Karpas-422 (cell line): ENCODE results near the gene ATN1. TPM values are rescaled to one million over a fixed set of nuclear protein-coding genes. Genes with fewer than 3 reads are reported as not detected.

Experiments
- DNase-seq: peaks from one replicate; pipeline ENCODE4 v3.0.0-alpha.2; 2015
- H2AFZ ChIP-seq: fragments of 200-600 bp; sonication (generic); 2 replicates; pipeline ENCODE4 v1.6.1; 2014; ENCODE audit warnings: antibody characterized with exemption, low read length, mixed read lengths
- H3K27ac ChIP-seq: fragments of 200-600 bp; sonication (generic); 2 replicates; pipeline ENCODE4 v1.5.1; 2014; ENCODE audit warnings: mild to moderate bottlenecking, low read length, moderate library complexity
- H3K27me3 ChIP-seq: fragments of 200-600 bp; sonication (generic); 2 replicates; pipeline ENCODE4 v1.6.1; 2014; ENCODE audit warnings: low read length, mixed read lengths
- H3K36me3 ChIP-seq: fragments of 200-600 bp; sonication (generic); 2 replicates; pipeline ENCODE4 v1.6.1; 2014; ENCODE audit warnings: low read length, mixed read lengths; ENCODE audit not compliant: insufficient read depth
- H3K4me1 ChIP-seq: fragments of 200-600 bp; sonication (generic); 2 replicates; pipeline ENCODE4 v1.6.1; 2014; ENCODE audit warnings: mild to moderate bottlenecking, low read length, mixed read lengths
- H3K4me2 ChIP-seq: fragments of 200-600 bp; sonication (generic); 2 replicates; pipeline ENCODE4 v1.6.1; 2014; ENCODE audit warnings: low read length, low read depth, mild to moderate bottlenecking; ENCODE audit not compliant: poor library complexity, severe bottlenecking
- H3K4me3 ChIP-seq: fragments of 200-600 bp; sonication (generic); 2 replicates; pipeline ENCODE4 v1.5.1; 2014; ENCODE audit warnings: mild to moderate bottlenecking, antibody characterized with exemption, low read length, mixed read lengths
- H3K79me2 ChIP-seq: fragments of 200-600 bp; sonication (generic); 2 replicates; pipeline ENCODE4 v1.6.1; 2014; ENCODE audit warnings: mild to moderate bottlenecking, low read length, mixed read lengths
- H3K9ac ChIP-seq: fragments of 200-600 bp; sonication (generic); 2 replicates; pipeline ENCODE4 v1.6.0; 2014; ENCODE audit warnings: low read length
- H3K9me2 ChIP-seq: fragments of 200-600 bp; sonication (generic), shearing (Covaris generic); replicated peaks from 2 replicates; pipeline ENCODE4 v1.6.0; 2014; ENCODE audit warnings: mild to moderate bottlenecking, low read length, moderate library complexity; ENCODE audit not compliant: insufficient read depth
- H3K9me3 ChIP-seq: fragments of 300-700, 200-600 bp; sonication (generic); 2 replicates; pipeline ENCODE4 v1.6.1; 2014; ENCODE audit warnings: low read length, mixed read lengths
- H4K20me1 ChIP-seq: fragments of 200-600 bp; sonication (generic); 2 replicates; pipeline ENCODE4 v1.6.1; 2014; ENCODE audit warnings: mild to moderate bottlenecking, antibody characterized with exemption, low read length, low read depth; ENCODE audit not compliant: insufficient read depth
- total RNA-seq: library from RNA; depleted of rRNA; stranded (reverse); fragments of >200 nt; shearing (Covaris generic); gene quantifications from 2 replicates; pipeline ENCODE4 v1.2.3, GENCODE V29; 2014; ENCODE audit warnings: low replicate concordance

ATN1 gene
- total RNA-seq, 1 experiment from 2014 or later = 8.8 TPM

GRCh38 chr12:6925540-6926279, 2.0 kb upstream of the ATN1 start:
- Histone ChIP-seq H3K27me3 (no peaks in the 10 kb centered on the region), H3K9me3 (no peaks in the 10 kb centered on the region), H3K9me2 (no peaks in the 10 kb centered on the region), H2AFZ (no peak overlapping the region), H3K79me2 (peaks cover 31% of the 10 kb centered on the region), H4K20me1 (no peaks in the 10 kb centered on the region), H3K36me3 (no peaks in the 10 kb centered on the region), H3K27ac (no peak overlapping the region), H3K4me3 (no peak overlapping the region), H3K4me1 (peaks cover 73% of the 10 kb centered on the region), H3K9ac (no peak overlapping the region), H3K4me2 (no peak overlapping the region)
- peak; percentile 52 for DNase-seq

- no peaks in the 10 kb centered on the region for H3K9me2 ChIP-seq
- peaks cover 36% of the 10 kb centered on the region for H3K79me2 ChIP-seq
- no peaks in the 10 kb centered on the region for H3K27me3 ChIP-seq
- peak overlapping the region; percentile 63 for H3K27ac ChIP-seq
- peak overlapping the region; percentile 92 for H3K9ac ChIP-seq
- H3K4me2 ChIP-seq = peak overlapping the region; percentile 77
- H4K20me1 ChIP-seq = no peaks in the 10 kb centered on the region
- H3K4me3 ChIP-seq = peak overlapping the region; percentile 80
- no peaks in the 10 kb centered on the region for H3K9me3 ChIP-seq
- H2AFZ ChIP-seq = no peak overlapping the region
- no peaks in the 10 kb centered on the region for H3K36me3 ChIP-seq
- H3K4me1 ChIP-seq = peaks cover 59% of the 10 kb centered on the region
- DNase-seq = peak; percentile 51
These were observed 403 bp downstream of the ATN1 start for GRCh38 chr12:6928022-6928702.

- no peaks in the 10 kb centered on the region for H3K9me2 ChIP-seq
- no peaks in the 10 kb centered on the region for H4K20me1 ChIP-seq
- H3K9ac ChIP-seq = peak overlapping the region; percentile 81
- no peaks in the 10 kb centered on the region for H3K36me3 ChIP-seq
- H3K4me1 ChIP-seq = peaks cover 52% of the 10 kb centered on the region
- H2AFZ ChIP-seq = no peak overlapping the region
- peak overlapping the region; percentile 77 for H3K4me2 ChIP-seq
- no peaks in the 10 kb centered on the region for H3K27me3 ChIP-seq
- peak; percentile 41 for DNase-seq
- H3K27ac ChIP-seq = peak overlapping the region; percentile 63
- H3K9me3 ChIP-seq = no peaks in the 10 kb centered on the region
- peaks cover 36% of the 10 kb centered on the region for H3K79me2 ChIP-seq
- H3K4me3 ChIP-seq = peak overlapping the region; percentile 80
These were observed 1.1 kb downstream of the ATN1 start for GRCh38 chr12:6928703-6929407.

DNA sequence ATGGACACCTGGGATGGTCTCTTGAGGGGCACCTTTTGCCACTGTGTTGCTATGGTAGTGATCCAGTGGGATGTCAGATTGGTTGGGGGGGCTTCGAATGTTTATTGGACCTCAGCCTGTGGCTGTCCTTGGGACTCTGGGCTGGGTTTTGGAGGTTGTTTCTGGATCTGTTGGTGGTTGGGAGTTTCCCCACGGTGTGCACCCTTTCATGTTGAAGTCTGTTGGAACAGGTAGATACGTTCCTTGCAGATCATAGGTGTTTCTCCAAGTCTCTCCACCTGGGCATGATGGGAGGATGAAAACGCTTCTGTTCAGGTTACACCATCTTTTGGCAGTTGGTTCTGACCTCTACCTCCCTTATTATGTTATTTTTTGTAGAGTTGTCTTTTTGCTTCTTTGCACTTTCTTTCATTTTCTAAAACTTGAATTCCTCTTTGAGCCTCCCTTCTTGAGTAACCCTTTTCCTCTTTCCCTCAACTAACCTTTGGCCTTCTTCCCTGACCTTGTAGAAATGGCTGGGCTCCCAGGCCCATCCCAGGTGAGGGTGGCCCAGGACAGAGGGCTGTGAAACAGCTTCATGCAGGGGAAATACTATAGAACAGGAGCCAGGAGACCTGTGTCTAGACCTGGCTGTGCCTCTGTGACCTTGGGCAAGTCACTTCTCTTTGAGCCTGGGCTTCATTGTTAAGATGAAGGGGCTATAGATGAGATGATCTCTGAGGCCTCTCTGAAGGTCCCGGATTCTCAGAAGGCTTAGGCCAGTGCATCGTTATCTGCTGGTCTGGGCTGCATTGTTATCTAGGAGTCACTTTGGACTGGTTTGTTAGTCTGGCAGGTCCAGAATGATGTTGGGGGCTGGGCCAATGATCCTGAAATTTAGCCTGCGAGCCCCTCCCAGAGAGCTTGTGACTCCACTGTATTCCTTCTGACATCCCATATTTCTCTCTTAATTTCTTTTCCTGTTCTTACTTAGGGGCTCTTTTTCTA, 2.0 kb downstream of the ATN1 start:
- Histone ChIP-seq H3K4me3 (peak overlapping the region; percentile 80; the same call in 1 of the 2 replicates), H2AFZ (no peak overlapping the region), H3K4me2 (peak overlapping the region; percentile 77), H4K20me1 (no peaks in the 10 kb centered on the region), H3K4me1 (peaks cover 43% of the 10 kb centered on the region), H3K27ac (peak overlapping the region; percentile 63), H3K79me2 (peaks cover 36% of the 10 kb centered on the region), H3K9me2 (no peaks in the 10 kb centered on the region), H3K9ac (peak overlapping the region; percentile 81), H3K27me3 (no peaks in the 10 kb centered on the region), H3K9me3 (no peaks in the 10 kb centered on the region), H3K36me3 (no peaks in the 10 kb centered on the region)
- DNase-seq = peak; percentile 41

GRCh38 chr12:6932766-6933165, 5.0 kb downstream of the ATN1 start:
- Histone ChIP-seq H3K27ac (peak overlapping the region; percentile 3; the same call in 1 of the 2 replicates), H3K9ac (no peak overlapping the region), H3K9me2 (no peaks in the 10 kb centered on the region), H4K20me1 (no peaks in the 10 kb centered on the region), H2AFZ (no peak overlapping the region), H3K4me3 (no peak overlapping the region), H3K4me1 (peaks cover 47% of the 10 kb centered on the region), H3K27me3 (no peaks in the 10 kb centered on the region), H3K4me2 (no peak overlapping the region), H3K36me3 (peaks cover 9% of the 10 kb centered on the region; the same call in 1 of the 2 replicates), H3K9me3 (no peaks in the 10 kb centered on the region), H3K79me2 (peaks cover 26% of the 10 kb centered on the region)
- DNase-seq = no peak

DNA sequence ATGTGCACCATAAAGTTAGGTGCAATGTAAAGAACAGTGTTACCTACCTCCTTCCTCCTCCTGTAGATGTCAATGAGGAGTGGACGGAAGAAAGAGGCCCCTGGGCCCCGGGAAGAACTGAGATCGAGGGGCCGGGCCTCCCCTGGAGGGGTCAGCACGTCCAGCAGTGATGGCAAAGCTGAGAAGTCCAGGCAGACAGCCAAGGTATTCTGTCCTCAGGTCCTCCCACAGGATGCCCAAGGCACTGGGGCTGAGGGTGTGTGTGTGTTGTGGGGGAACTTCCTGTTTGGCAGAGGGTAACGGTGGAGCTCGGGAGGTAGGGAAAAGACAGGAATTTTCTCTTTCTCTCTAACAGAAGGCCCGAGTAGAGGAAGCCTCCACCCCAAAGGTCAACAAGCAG, 6.4 kb downstream of the ATN1 start:
- no peak overlapping the region for H2AFZ ChIP-seq
- no peak overlapping the region for H3K27ac ChIP-seq
- no peaks in the 10 kb centered on the region for H3K9me2 ChIP-seq
- H3K4me3 ChIP-seq = no peak overlapping the region
- peaks cover 17% of the 10 kb centered on the region for H3K79me2 ChIP-seq
- peaks cover 49% of the 10 kb centered on the region for H3K4me1 ChIP-seq
- H3K9me3 ChIP-seq = no peaks in the 10 kb centered on the region
- no peaks in the 10 kb centered on the region for H4K20me1 ChIP-seq
- no peak overlapping the region for H3K4me2 ChIP-seq
- no peak for DNase-seq
- no peaks in the 10 kb centered on the region for H3K27me3 ChIP-seq
- peaks cover 9% of the 10 kb centered on the region; the same call in 1 of the 2 replicates for H3K36me3 ChIP-seq
- H3K9ac ChIP-seq = no peak overlapping the region

GRCh38 chr12:6935371-6936193, 7.8 kb downstream of the ATN1 start:
- Histone ChIP-seq H3K4me2 (peak overlapping the region; percentile 85), H3K9me2 (no peaks in the 10 kb centered on the region), H3K27me3 (no peaks in the 10 kb centered on the region), H3K4me3 (peak overlapping the region; percentile 80; the same call in 1 of the 2 replicates), H3K9ac (peak overlapping the region; percentile 85), H4K20me1 (no peaks in the 10 kb centered on the region), H3K9me3 (no peaks in the 10 kb centered on the region), H3K4me1 (peaks cover 38% of the 10 kb centered on the region), H3K79me2 (peaks cover 4% of the 10 kb centered on the region), H2AFZ (no peak overlapping the region), H3K27ac (peak overlapping the region; percentile 76), H3K36me3 (peaks cover 9% of the 10 kb centered on the region; the same call in 1 of the 2 replicates)
- no peak for DNase-seq
